HUES6 (cell line): Measurements from ENCODE around the gene CD200.
"Not testable (repeated sequence)": the region's sequence is repeated elsewhere in the genome, so short reads cannot be mapped to it uniquely, and the experiment has no call there.

Source experiments
- H3K27ac ChIP-seq: 2 replicates; pipeline ENCODE4 v1.7.0; 2013; ENCODE audit warnings: low read depth, mild to moderate bottlenecking, low read length, inconsistent platforms
- H3K27me3 ChIP-seq: 2 replicates; pipeline ENCODE4 v1.6.1; 2013; ENCODE audit warnings: low read length; ENCODE audit not compliant: control insufficient read depth, insufficient read depth
- H3K36me3 ChIP-seq: 2 replicates; pipeline ENCODE4 v1.6.1; 2013; ENCODE audit warnings: low read length; ENCODE audit not compliant: control insufficient read depth, insufficient read depth
- H3K4me1 ChIP-seq: 2 replicates; pipeline ENCODE4 v1.6.1; 2013; ENCODE audit warnings: low read length; ENCODE audit not compliant: control insufficient read depth, insufficient read depth
- H3K4me3 ChIP-seq: 2 replicates; pipeline ENCODE4 v1.5.1; 2013; ENCODE audit warnings: low read depth, low read length
- H3K9ac ChIP-seq: one replicate; pipeline ENCODE4 v1.6.1; 2013; ENCODE audit warnings: mild to moderate bottlenecking, low read length
- H3K9me3 ChIP-seq: 2 replicates; pipeline ENCODE4 v1.6.1; 2013; ENCODE audit warnings: low read depth, low read length; ENCODE audit not compliant: control insufficient read depth, insufficient read depth

The CD200 gene

GRCh38 chr3:112390783-112391641, 58.1 kb downstream of the CD200 start:
- Histone ChIP-seq H3K4me3 (0 out of 2 replicates have a peak overlapping the region, but pooled peaks have one; percentile 1), H3K9ac (peak overlapping the region; percentile 57), H3K36me3 (0 out of 2 replicates have a peak, but pooled peaks cover 3% of the 10 kb centered on the region), H3K9me3 (peaks cover 22% of the 10 kb centered on the region), H3K27me3 (no peaks in the 10 kb centered on the region), H3K4me1 (peaks cover 27% of the 10 kb centered on the region), H3K27ac (peak overlapping the region; percentile 78)

GRCh38 chr3:112391648-112392047, 58.7 kb downstream of the CD200 start:
- Histone ChIP-seq H3K27ac (peak overlapping the region; percentile 78), H3K36me3 (0 out of 2 replicates have a peak, but pooled peaks cover 3% of the 10 kb centered on the region), H3K4me3 (no peak overlapping the region), H3K9me3 (peaks cover 17% of the 10 kb centered on the region), H3K4me1 (peaks cover 27% of the 10 kb centered on the region), H3K9ac (peak overlapping the region; percentile 57), H3K27me3 (no peaks in the 10 kb centered on the region)

- Histone ChIP-seq H3K9ac (no peak overlapping the region), H3K27ac (no peak overlapping the region), H3K4me1 (peaks cover 31% of the 10 kb centered on the region), H3K27me3 (no peaks in the 10 kb centered on the region), H3K9me3 (peaks cover 17% of the 10 kb centered on the region), H3K36me3 (0 out of 2 replicates have a peak, but pooled peaks cover 3% of the 10 kb centered on the region), H3K4me3 (no peak overlapping the region)
These were observed 59.7 kb downstream of the CD200 start for GRCh38 chr3:112392393-112393359.

GRCh38 chr3:112393360-112393728, 60.4 kb downstream of the CD200 start:
- H3K9me3 ChIP-seq: peaks cover 17% of the 10 kb centered on the region
- no peak overlapping the region for H3K9ac ChIP-seq
- no peak overlapping the region for H3K4me3 ChIP-seq
- H3K27ac ChIP-seq: no peak overlapping the region
- H3K4me1 ChIP-seq: peaks cover 37% of the 10 kb centered on the region
- H3K36me3 ChIP-seq: 0 out of 2 replicates have a peak, but pooled peaks cover 3% of the 10 kb centered on the region
- H3K27me3 ChIP-seq: no peaks in the 10 kb centered on the region

GRCh38 chr3:112394003-112394640, 61.2 kb downstream of the CD200 start:
- H3K27me3 ChIP-seq: no peaks in the 10 kb centered on the region
- no peak overlapping the region for H3K9ac ChIP-seq
- H3K27ac ChIP-seq: no peak overlapping the region
- peaks cover 17% of the 10 kb centered on the region for H3K9me3 ChIP-seq
- H3K4me1 ChIP-seq: peaks cover 39% of the 10 kb centered on the region
- H3K36me3 ChIP-seq: 0 out of 2 replicates have a peak, but pooled peaks cover 3% of the 10 kb centered on the region
- no peak overlapping the region for H3K4me3 ChIP-seq

- H3K9ac ChIP-seq: no peak overlapping the region
These were observed 62.4 kb downstream of the CD200 start for GRCh38 chr3:112395181-112395895.

GRCh38 chr3:112395896-112396290, 62.9 kb downstream of the CD200 start:
- Histone ChIP-seq H3K36me3 (0 out of 2 replicates have a peak, but pooled peaks cover 3% of the 10 kb centered on the region), H3K9ac (no peak overlapping the region)

More at GRCh38 chr3:112395181-112395895, 62.4 kb downstream of the CD200 start:
- Histone ChIP-seq H3K9me3 (peaks cover 17% of the 10 kb centered on the region), H3K36me3 (0 out of 2 replicates have a peak, but pooled peaks cover 3% of the 10 kb centered on the region), H3K27ac (no peak overlapping the region), H3K4me1 (peaks cover 40% of the 10 kb centered on the region), H3K27me3 (no peaks in the 10 kb centered on the region), H3K4me3 (no peak overlapping the region)

GRCh38 chr3:112397556-112397955, 64.6 kb downstream of the CD200 start:
- peak overlapping the region; percentile 28; the same call in 1 of the 2 replicates for H3K27ac ChIP-seq
- no peak overlapping the region for H3K9ac ChIP-seq
- 0 out of 2 replicates have a peak, but pooled peaks cover under 1% of the 10 kb centered on the region for H3K36me3 ChIP-seq
- peaks cover 45% of the 10 kb centered on the region for H3K4me1 ChIP-seq
- H3K9me3 ChIP-seq: peaks cover 13% of the 10 kb centered on the region
- H3K4me3 ChIP-seq: no peak overlapping the region
- H3K27me3 ChIP-seq: no peaks in the 10 kb centered on the region

More at GRCh38 chr3:112395896-112396290, 62.9 kb downstream of the CD200 start:
- Histone ChIP-seq H3K4me3 (no peak overlapping the region), H3K27ac (no peak overlapping the region), H3K4me1 (peaks cover 40% of the 10 kb centered on the region), H3K9me3 (peaks cover 17% of the 10 kb centered on the region), H3K27me3 (no peaks in the 10 kb centered on the region)

GRCh38 chr3:112399064-112399463, 66.1 kb downstream of the CD200 start:
- H3K9me3 ChIP-seq: peaks cover 1% of the 10 kb centered on the region; the same call in 1 of the 2 replicates
- no peaks in the 10 kb centered on the region for H3K36me3 ChIP-seq
- peak overlapping the region; percentile 94 for H3K9ac ChIP-seq
- peak overlapping the region; percentile 85 for H3K27ac ChIP-seq
- no peaks in the 10 kb centered on the region for H3K27me3 ChIP-seq
- H3K4me1 ChIP-seq: peaks cover 56% of the 10 kb centered on the region
- H3K4me3 ChIP-seq: peak overlapping the region; percentile 40; the same call in 1 of the 2 replicates

GRCh38 chr3:112399554-112399953, 66.6 kb downstream of the CD200 start:
- peak overlapping the region; percentile 40; the same call in 1 of the 2 replicates for H3K4me3 ChIP-seq
- H3K4me1 ChIP-seq: peaks cover 61% of the 10 kb centered on the region
- H3K27ac ChIP-seq: peak overlapping the region; percentile 85
- not testable (repeated sequence) for H3K9me3 ChIP-seq, H3K36me3 ChIP-seq, H3K27me3 ChIP-seq
- H3K9ac ChIP-seq: peak overlapping the region; percentile 94
